Uterus (tissue), 4 donors: ENCODE results near the gene U2AF1L4. TPM values are rescaled to one million over a fixed set of nuclear protein-coding genes. Genes with fewer than 3 reads are reported as not detected.

Experiments
- DNase-seq, 2 donors: peaks; one replicate each; pipeline ENCODE4 v3.0.0-alpha.2; 2019 to 2020
- H3K27ac ChIP-seq, 2 donors: fragments of 200-600 bp; sonication (generic); 1 replicate in 1 of 2; 2 replicates in 1 of 2; pipeline ENCODE4 v1.5.1; 2016 to 2018
- H3K27me3 ChIP-seq, 2 donors: fragments of 200-600 bp; sonication (generic); one replicate each; pipeline ENCODE4 v1.5.1; 2018 to 2019; ENCODE audit warnings: control low read depth in 1 of 2
- H3K36me3 ChIP-seq, 2 donors: fragments of 200-600 bp; sonication (generic); one replicate each; pipeline ENCODE4 v1.5.1; 2019; ENCODE audit warnings: control low read depth in 1 of 2
- H3K4me1 ChIP-seq, 2 donors: fragments of 200-600 bp; sonication (generic); one replicate each; pipeline ENCODE4 v1.5.1; 2018 to 2019; ENCODE audit warnings: control low read depth in 1 of 2
- H3K4me3 ChIP-seq, 2 donors: fragments of 200-600 bp; sonication (generic); 1 replicate in 1 of 2; 2 replicates in 1 of 2; pipeline ENCODE4 v1.5.1; 2018 to 2019; ENCODE audit warnings: mild to moderate bottlenecking in 1 of 2
- H3K9me3 ChIP-seq, 2 donors: fragments of 200-600 bp; sonication (generic); one replicate each; pipeline ENCODE4 v1.5.1; 2019; ENCODE audit warnings: control low read depth in 1 of 2
- POLR2A ChIP-seq, 2 donors: fragments of 450-650 bp; IDR thresholded peaks; one replicate each; pipeline ENCODE4 v1.6.1; 2016; ENCODE audit warnings: antibody characterized with exemption in 2 of 2, mild to moderate bottlenecking in 1 of 2, moderate library complexity in 1 of 2
- intact Hi-C: fragments of 100-400 bp; cut with DNase I; formaldehyde crosslinking; loops from one replicate; pipeline ENCODE4 v1.15.1; 2023; ENCODE audit warnings: low total_unique reads
- total RNA-seq, 4 donors: library from RNA; depleted of rRNA in 3 of 4; stranded (reverse); fragments of >200 nt in 3 of 4; gene quantifications; one replicate each; pipeline versions ENCODE4 v1.1.0 to v1.2.4, GENCODE V29; 2014 to 2023
- TF ChIP-seq, protein P1 (sequence below), 4 experiments: fragments of 200-600 bp in 2 of 4; fragments of 450-650 bp in 2 of 4; sonication (generic) in 2 of 4; IDR thresholded peaks; one replicate each; pipeline ENCODE4 v1.5.1; 2016 to 2019; ENCODE audit warnings: antibody characterized with exemption in 4 of 4, mild to moderate bottlenecking in 2 of 4, moderate library complexity in 1 of 4
- donor health status: DM: yes; HTN: yes; CAD: no.

U2AF1L4 gene
- total RNA-seq, 4 donors from 2014 or later = 6.5 to 116 (median 19.5) TPM

- TF ChIP-seq POLR2A (IDR thresholded peaks at IDR 0.05) = no peak
- TF ChIP-seq, protein P1, sequence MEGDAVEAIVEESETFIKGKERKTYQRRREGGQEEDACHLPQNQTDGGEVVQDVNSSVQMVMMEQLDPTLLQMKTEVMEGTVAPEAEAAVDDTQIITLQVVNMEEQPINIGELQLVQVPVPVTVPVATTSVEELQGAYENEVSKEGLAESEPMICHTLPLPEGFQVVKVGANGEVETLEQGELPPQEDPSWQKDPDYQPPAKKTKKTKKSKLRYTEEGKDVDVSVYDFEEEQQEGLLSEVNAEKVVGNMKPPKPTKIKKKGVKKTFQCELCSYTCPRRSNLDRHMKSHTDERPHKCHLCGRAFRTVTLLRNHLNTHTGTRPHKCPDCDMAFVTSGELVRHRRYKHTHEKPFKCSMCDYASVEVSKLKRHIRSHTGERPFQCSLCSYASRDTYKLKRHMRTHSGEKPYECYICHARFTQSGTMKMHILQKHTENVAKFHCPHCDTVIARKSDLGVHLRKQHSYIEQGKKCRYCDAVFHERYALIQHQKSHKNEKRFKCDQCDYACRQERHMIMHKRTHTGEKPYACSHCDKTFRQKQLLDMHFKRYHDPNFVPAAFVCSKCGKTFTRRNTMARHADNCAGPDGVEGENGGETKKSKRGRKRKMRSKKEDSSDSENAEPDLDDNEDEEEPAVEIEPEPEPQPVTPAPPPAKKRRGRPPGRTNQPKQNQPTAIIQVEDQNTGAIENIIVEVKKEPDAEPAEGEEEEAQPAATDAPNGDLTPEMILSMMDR (IDR thresholded peaks at IDR 0.05) = no peak
- H3K4me1 ChIP-seq = peaks cover 7 to 9% of the 10 kb centered on the region in 2 donors
- no peaks in the 10 kb centered on the region for H3K27me3 ChIP-seq
- no peaks in the 10 kb centered on the region for H3K36me3 ChIP-seq
- H3K4me3 ChIP-seq = no peak overlapping the region
- no peak overlapping the region for H3K27ac ChIP-seq
- intact Hi-C loops = loop anchor here (10.0 kb wide), 1 partner anchor 166 kb away; the partner anchor contains the start of gene TMEM147
- no peaks in the 10 kb centered on the region for H3K9me3 ChIP-seq
- no peak for DNase-seq
Measured at GRCh38 chr19:35710784-35711723, 34.2 kb downstream of the U2AF1L4 start.

GRCh38 chr19:35708391-35708790 is 36.8 kb downstream of the U2AF1L4 start:
- H3K4me1 ChIP-seq = no peaks in the 10 kb centered on the region
- H3K36me3 ChIP-seq = no peaks in the 10 kb centered on the region
- DNase-seq = no peak
- no peak overlapping the region for H3K27ac ChIP-seq
- H3K9me3 ChIP-seq = no peaks in the 10 kb centered on the region
- no peak for TF ChIP-seq POLR2A (IDR thresholded peaks at IDR 0.05)
- TF ChIP-seq, protein P1 (IDR thresholded peaks at IDR 0.05) = no peak
- no peak overlapping the region for H3K4me3 ChIP-seq
- no peaks in the 10 kb centered on the region for H3K27me3 ChIP-seq
- intact Hi-C loops = no loop called here

DNA sequence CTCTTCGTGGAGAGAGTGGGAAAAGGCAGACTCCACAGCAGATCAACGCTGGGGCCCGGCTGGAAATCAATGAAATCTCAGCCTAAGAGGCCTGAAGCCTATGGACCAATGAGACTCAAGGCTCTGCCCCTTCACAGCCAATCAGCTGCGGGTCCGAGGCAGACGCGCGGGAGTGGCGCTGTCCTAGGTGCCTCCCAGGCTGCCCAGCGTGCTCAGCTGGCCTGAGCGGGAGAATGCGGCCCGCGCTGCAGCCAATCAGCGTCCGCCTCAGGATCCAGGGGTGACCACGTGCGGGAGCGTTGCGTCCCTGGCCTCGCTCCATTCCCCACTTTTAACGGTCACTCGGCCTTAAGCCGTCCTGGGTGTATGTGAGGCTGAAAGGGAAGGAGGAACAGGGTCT is 41.0 kb downstream of the U2AF1L4 start, which contains the start of gene ZBTB32:
ZBTB32 (plus strand) TSS at position 341 of the 400 bp plus-strand sequence. CDS start 10,069 bp downstream, outside the sequence.
- intact Hi-C loops = no loop called here
- TF ChIP-seq, protein P1 (IDR thresholded peaks at IDR 0.05) = no peak
- TF ChIP-seq POLR2A (IDR thresholded peaks at IDR 0.05) = no peak
- no peak for DNase-seq

GRCh38 chr19:35703343-35703742 is 41.9 kb downstream of the U2AF1L4 start:
- Histone ChIP-seq H3K4me1 (no peaks in the 10 kb centered on the region), H3K27me3 (no peaks in the 10 kb centered on the region), H3K27ac (no peak overlapping the region), H3K9me3 (no peaks in the 10 kb centered on the region), H3K4me3 (no peak overlapping the region), H3K36me3 (no peaks in the 10 kb centered on the region)
- intact Hi-C loops = no loop called here
- TF ChIP-seq, protein P1 (IDR thresholded peaks at IDR 0.05) = no peak
- TF ChIP-seq POLR2A (IDR thresholded peaks at IDR 0.05) = no peak
- no peak for DNase-seq

More for the DNA sequence above, 41.0 kb downstream of the U2AF1L4 start, which contains the start of gene ZBTB32:
- H3K36me3 ChIP-seq = no peaks in the 10 kb centered on the region
- no peak within 1 kb of the TSS for H3K27ac ChIP-seq
- no peaks in the 10 kb centered on the region for H3K27me3 ChIP-seq
- no peaks in the 10 kb centered on the region for H3K4me1 ChIP-seq
- H3K9me3 ChIP-seq = no peaks in the 10 kb centered on the region
- H3K4me3 ChIP-seq = no peak within 1 kb of the TSS
